Trophoblast cell (in vitro differentiated cells and primary cell): ENCODE data around the gene ZNF438.

Source experiments
- DNase-seq, 2 donors: peaks; one replicate each; pipeline ENCODE4 v3.0.0-alpha.2; 2016
- H2AFZ ChIP-seq: 2 replicates; pipeline ENCODE4 v1.6.1; 2013; ENCODE audit warnings: low read length, moderate library complexity, mild to moderate bottlenecking; ENCODE audit not compliant: insufficient read depth, poor library complexity
- H2AK5ac ChIP-seq: 2 replicates; pipeline ENCODE4 v1.6.1; 2013; ENCODE audit warnings: mild to moderate bottlenecking, low read length
- H2BK120ac ChIP-seq: 2 replicates; pipeline ENCODE4 v1.6.1; 2013; ENCODE audit warnings: low read length, mild to moderate bottlenecking, moderate library complexity; ENCODE audit not compliant: insufficient read depth, poor library complexity
- H2BK12ac ChIP-seq: 2 replicates; pipeline ENCODE4 v1.6.1; 2013; ENCODE audit warnings: mild to moderate bottlenecking, low read length, moderate library complexity
- H2BK5ac ChIP-seq: 2 replicates; pipeline ENCODE4 v1.6.1; 2013; ENCODE audit warnings: low read length, low read depth, moderate library complexity, mild to moderate bottlenecking; ENCODE audit not compliant: poor library complexity
- H3K14ac ChIP-seq: 2 replicates; pipeline ENCODE4 v1.6.1; 2013; ENCODE audit warnings: mild to moderate bottlenecking, low read length
- H3K18ac ChIP-seq: 2 replicates; pipeline ENCODE4 v1.6.1; 2013; ENCODE audit warnings: mild to moderate bottlenecking, low read length
- H3K23ac ChIP-seq: 2 replicates; pipeline ENCODE4 v1.6.1; 2013; ENCODE audit warnings: low read length
- H3K27ac ChIP-seq: 2 replicates; pipeline ENCODE4 v1.5.1; 2013; ENCODE audit warnings: low read depth, mild to moderate bottlenecking, inconsistent platforms, low read length, moderate library complexity
- H3K27me3 ChIP-seq: 2 replicates; pipeline ENCODE4 v1.6.1; 2013; ENCODE audit warnings: inconsistent platforms, mild to moderate bottlenecking, low read length, moderate library complexity; ENCODE audit not compliant: insufficient read depth
- H3K36me3 ChIP-seq, 2 experiments: 1 replicate in 1 of 2; 2 replicates in 1 of 2; pipeline ENCODE4 v1.6.1; 2013; ENCODE audit warnings: low read length in 2 of 2, mild to moderate bottlenecking in 2 of 2, moderate library complexity in 1 of 2; ENCODE audit not compliant: insufficient read depth in 2 of 2, control insufficient read depth in 1 of 2
- H3K4ac ChIP-seq: 2 replicates; pipeline ENCODE4 v1.6.1; 2013; ENCODE audit warnings: low read depth, mild to moderate bottlenecking, low read length, moderate library complexity
- H3K4me1 ChIP-seq, 2 experiments: 1 replicate in 1 of 2; 2 replicates in 1 of 2; pipeline ENCODE4 v1.6.1; 2013; ENCODE audit warnings: low read length in 2 of 2, mild to moderate bottlenecking in 2 of 2, moderate library complexity in 1 of 2; ENCODE audit not compliant: insufficient read depth in 2 of 2, control insufficient read depth in 1 of 2
- H3K4me2 ChIP-seq: 2 replicates; pipeline ENCODE4 v1.6.1; 2013; ENCODE audit warnings: inconsistent platforms, mild to moderate bottlenecking, low read length, moderate library complexity
- H3K4me3 ChIP-seq: 2 replicates; pipeline ENCODE4 v1.5.1; 2013; ENCODE audit warnings: mild to moderate bottlenecking, low read depth, low read length, inconsistent platforms
- H3K79me1 ChIP-seq: one replicate; pipeline ENCODE4 v1.6.1; 2013; ENCODE audit warnings: low read length
- H3K79me2 ChIP-seq: 2 replicates; pipeline ENCODE4 v1.6.1; 2013; ENCODE audit warnings: low read length, mild to moderate bottlenecking; ENCODE audit not compliant: control insufficient read depth, insufficient read depth, poor library complexity
- H3K9ac ChIP-seq: 2 replicates; pipeline ENCODE4 v1.6.1; 2013; ENCODE audit warnings: mild to moderate bottlenecking, low read length
- H3K9me3 ChIP-seq: 2 replicates; pipeline ENCODE4 v1.6.1; 2013; ENCODE audit warnings: low read depth, mild to moderate bottlenecking, control low read depth, inconsistent platforms, low read length; ENCODE audit not compliant: insufficient read depth
- H4K12ac ChIP-seq: 2 replicates; pipeline ENCODE4 v1.6.1; 2013; ENCODE audit warnings: low read depth, mild to moderate bottlenecking, low read length, moderate library complexity
- H4K8ac ChIP-seq: 2 replicates; pipeline ENCODE4 v1.6.1; 2013; ENCODE audit warnings: low read depth, mild to moderate bottlenecking, low read length, moderate library complexity
- H4K91ac ChIP-seq: one replicate; pipeline ENCODE4 v1.6.1; 2013; ENCODE audit warnings: low read depth, mild to moderate bottlenecking, low read length, moderate library complexity
- WGBS: extraction: QIAGEN DNeasy Blood & Tissue Kit; methylation state at CpG from one replicate; pipeline ENCODE4 v1.1.7; 2013; ENCODE audit warnings: missing lambda C conversion rate; ENCODE audit not compliant: insufficient read length, insufficient coverage; ENCODE audit errors: extremely low coverage; 5-methylcytosine and 5-hydroxymethylcytosine counted together

The ZNF438 gene

GRCh38 chr10:30818010-30818660 is 213.5 kb downstream of the ZNF438 start:
- H3K79me1 ChIP-seq = no peaks in the 10 kb centered on the region
- H4K91ac ChIP-seq = no peak overlapping the region
- no peak overlapping the region for H2AK5ac ChIP-seq
- H2BK120ac ChIP-seq = no peak overlapping the region
- H2BK5ac ChIP-seq = no peak overlapping the region
- H4K12ac ChIP-seq = no peak overlapping the region
- H2BK12ac ChIP-seq = no peak overlapping the region
- H3K9me3 ChIP-seq = peaks cover 3% of the 10 kb centered on the region
- no peak overlapping the region for H3K14ac ChIP-seq
- H4K8ac ChIP-seq = no peak overlapping the region
- no peaks in the 10 kb centered on the region for H3K79me2 ChIP-seq
- no peak overlapping the region for H3K9ac ChIP-seq
- peak; percentile 46 to 55 for DNase-seq
- no peak overlapping the region for H3K23ac ChIP-seq
- peaks cover 0 to 8% of the 10 kb centered on the region in 2 experiments for H3K4me1 ChIP-seq
- H3K27me3 ChIP-seq = no peaks in the 10 kb centered on the region
- H3K4me3 ChIP-seq = no peak overlapping the region
- no peak overlapping the region for H3K4ac ChIP-seq
- H3K27ac ChIP-seq = no peak overlapping the region
- no peaks in the 10 kb centered on the region for H3K36me3 ChIP-seq
- no peak overlapping the region for H3K18ac ChIP-seq
- WGBS = no CpG with 5 or more reads among the region's 12 CpGs
- no peak overlapping the region for H2AFZ ChIP-seq
- no peak overlapping the region for H3K4me2 ChIP-seq

GRCh38 chr10:30817541-30817940 is 214.1 kb downstream of the ZNF438 start:
- H3K27ac ChIP-seq = no peak overlapping the region
- no peak overlapping the region for H2BK5ac ChIP-seq
- H2AFZ ChIP-seq = no peak overlapping the region
- no peak overlapping the region for H4K91ac ChIP-seq
- no peaks in the 10 kb centered on the region for H3K27me3 ChIP-seq
- H2BK12ac ChIP-seq = no peak overlapping the region
- no peak for DNase-seq
- H3K18ac ChIP-seq = no peak overlapping the region
- H3K4me1 ChIP-seq = peaks cover 0 to 8% of the 10 kb centered on the region in 2 experiments
- no peak overlapping the region for H2AK5ac ChIP-seq
- H3K23ac ChIP-seq = no peak overlapping the region
- H4K8ac ChIP-seq = no peak overlapping the region
- no peak overlapping the region for H3K9ac ChIP-seq
- H4K12ac ChIP-seq = no peak overlapping the region
- H3K79me2 ChIP-seq = no peaks in the 10 kb centered on the region
- H3K4me2 ChIP-seq = no peak overlapping the region
- H3K4ac ChIP-seq = no peak overlapping the region
- H3K9me3 ChIP-seq = peaks cover 3% of the 10 kb centered on the region
- no peaks in the 10 kb centered on the region for H3K36me3 ChIP-seq
- WGBS = no CpG with 5 or more reads among the region's 5 CpGs
- no peak overlapping the region for H3K14ac ChIP-seq
- no peak overlapping the region for H2BK120ac ChIP-seq
- H3K79me1 ChIP-seq = no peaks in the 10 kb centered on the region
- H3K4me3 ChIP-seq = no peak overlapping the region

GRCh38 chr10:30816820-30817171 is 214.9 kb downstream of the ZNF438 start:
- no peak overlapping the region for H4K8ac ChIP-seq
- H2AK5ac ChIP-seq = no peak overlapping the region
- no peak overlapping the region for H3K23ac ChIP-seq
- H3K79me1 ChIP-seq = no peaks in the 10 kb centered on the region
- H3K18ac ChIP-seq = no peak overlapping the region
- H2BK120ac ChIP-seq = no peak overlapping the region
- H3K9ac ChIP-seq = no peak overlapping the region
- no peak overlapping the region for H4K91ac ChIP-seq
- DNase-seq = no peak
- H3K4me1 ChIP-seq = peaks cover 3 to 8% of the 10 kb centered on the region in 2 experiments
- no peak overlapping the region for H3K27ac ChIP-seq
- no peaks in the 10 kb centered on the region for H3K36me3 ChIP-seq
- no peak overlapping the region for H3K4ac ChIP-seq
- no peak overlapping the region for H2AFZ ChIP-seq
- H4K12ac ChIP-seq = no peak overlapping the region
- H3K9me3 ChIP-seq = peaks cover 3% of the 10 kb centered on the region
- no peaks in the 10 kb centered on the region for H3K27me3 ChIP-seq
- H3K79me2 ChIP-seq = no peaks in the 10 kb centered on the region
- no peak overlapping the region for H3K4me3 ChIP-seq
- no peak overlapping the region for H3K4me2 ChIP-seq
- no CpG with 5 or more reads among the region's 3 CpGs for WGBS
- no peak overlapping the region for H2BK12ac ChIP-seq
- H3K14ac ChIP-seq = no peak overlapping the region
- H2BK5ac ChIP-seq = no peak overlapping the region

- no peaks in the 10 kb centered on the region for H3K79me1 ChIP-seq
- H4K91ac ChIP-seq = no peak overlapping the region
- no CpG with 5 or more reads among the region's 9 CpGs for WGBS
- peaks cover 3 to 8% of the 10 kb centered on the region in 2 experiments for H3K4me1 ChIP-seq
- H3K27me3 ChIP-seq = no peaks in the 10 kb centered on the region
- H2BK120ac ChIP-seq = no peak overlapping the region
- H3K9ac ChIP-seq = no peak overlapping the region
- H3K27ac ChIP-seq = no peak overlapping the region
- no peak overlapping the region for H4K8ac ChIP-seq
- peaks cover 5% of the 10 kb centered on the region for H3K9me3 ChIP-seq
- H2AFZ ChIP-seq = no peak overlapping the region
- H2BK12ac ChIP-seq = no peak overlapping the region
- H2AK5ac ChIP-seq = no peak overlapping the region
- no peaks in the 10 kb centered on the region for H3K36me3 ChIP-seq
- DNase-seq = no peak
- H3K4me3 ChIP-seq = no peak overlapping the region
- H4K12ac ChIP-seq = no peak overlapping the region
- no peak overlapping the region for H3K4me2 ChIP-seq
- no peaks in the 10 kb centered on the region for H3K79me2 ChIP-seq
- H3K4ac ChIP-seq = no peak overlapping the region
- no peak overlapping the region for H2BK5ac ChIP-seq
- H3K14ac ChIP-seq = no peak overlapping the region
- no peak overlapping the region for H3K18ac ChIP-seq
- H3K23ac ChIP-seq = no peak overlapping the region
These were observed 215.4 kb downstream of the ZNF438 start for GRCh38 chr10:30816159-30816819.
